Right lobe of liver (tissue), 4 donors: ENCODE results near the gene COL27A1.

ENCODE experiments used
- CTCF ChIP-seq, 4 donors: fragments of 200-600 bp in 3 of 4; fragments of 450-650 bp in 1 of 4; IDR thresholded peaks; one replicate each; pipeline versions ENCODE4 v1.5.1 to v1.8.0; 2016 to 2022; ENCODE audit warnings: antibody characterized with exemption in 4 of 4, mild to moderate bottlenecking in 2 of 4
- POLR2A ChIP-seq: fragments of 450-650 bp; IDR thresholded peaks from one replicate; pipeline ENCODE4 v1.6.1; 2017; ENCODE audit warnings: antibody characterized with exemption, mild to moderate bottlenecking
- donor health status: DM: no; HTN: no; CAD: no.
- donor health status: DM: no; HTN: no; CAD: no.
- donor health status: DM: no; HTN: yes; CAD: no.

- no peak for TF ChIP-seq CTCF (IDR thresholded peaks at IDR 0.05)
- no peak for TF ChIP-seq POLR2A
Observed at GRCh38 chr9:114161513-114161912, 6.2 kb downstream of the COL27A1 start.
